Neuronal stem cell (in vitro differentiated cells): ENCODE results near the gene NAT9. TPM values are rescaled to one million over a fixed set of nuclear protein-coding genes. Genes with fewer than 3 reads are reported as not detected.
A peak's percentile ranks its signal among the peaks of the same experiment; 100 is the strongest.

Experiments used
- DNase-seq: peaks from one replicate; pipeline ENCODE4 v3.0.0-alpha.2; 2013; ENCODE audit warnings: low spot score
- H2AFZ ChIP-seq: one replicate; pipeline ENCODE4 v1.6.1; 2013; ENCODE audit warnings: mild to moderate bottlenecking, low read length, inconsistent platforms
- H2AK5ac ChIP-seq: 2 replicates; pipeline ENCODE4 v1.6.1; 2013; ENCODE audit warnings: low read depth, mild to moderate bottlenecking, inconsistent platforms, low read length, moderate library complexity, mixed read lengths
- H2BK120ac ChIP-seq: 2 replicates; pipeline ENCODE4 v1.6.1; 2013; ENCODE audit warnings: low read depth, mild to moderate bottlenecking, inconsistent platforms, low read length, moderate library complexity, mixed read lengths
- H2BK12ac ChIP-seq: one replicate; pipeline ENCODE4 v1.6.1; 2013; ENCODE audit warnings: low read length, inconsistent platforms
- H2BK15ac ChIP-seq: 2 replicates; pipeline ENCODE4 v1.6.1; 2013; ENCODE audit warnings: mild to moderate bottlenecking, low read length, inconsistent platforms, mixed read lengths
- H2BK5ac ChIP-seq: one replicate; pipeline ENCODE4 v1.6.1; 2013; ENCODE audit warnings: inconsistent platforms, mild to moderate bottlenecking, low read length, moderate library complexity
- H3K14ac ChIP-seq: one replicate; pipeline ENCODE4 v1.6.1; 2013; ENCODE audit warnings: low read length, inconsistent platforms
- H3K18ac ChIP-seq: 2 replicates; pipeline ENCODE4 v1.6.1; 2013; ENCODE audit warnings: low read length, inconsistent platforms
- H3K23ac ChIP-seq: 2 replicates; pipeline ENCODE4 v1.6.1; 2013; ENCODE audit warnings: low read depth, mild to moderate bottlenecking, mixed read lengths, low read length, inconsistent platforms; ENCODE audit not compliant: poor library complexity
- H3K27ac ChIP-seq: replicated peaks from 3 replicates; pipeline ENCODE4 v1.5.1; 2013; ENCODE audit warnings: low read length, inconsistent platforms
- H3K27me3 ChIP-seq, 3 experiments: 2 replicates each; pipeline ENCODE4 v1.6.1; 2013; ENCODE audit warnings: low read length in 3 of 3, mild to moderate bottlenecking in 2 of 3, inconsistent platforms in 1 of 3, low read depth in 1 of 3, mixed read lengths in 1 of 3, moderate library complexity in 1 of 3; ENCODE audit not compliant: control insufficient read depth in 3 of 3, insufficient read depth in 3 of 3
- H3K36me3 ChIP-seq, 2 donors: replicated peaks in 1 of 2; 2 replicates each; pipeline ENCODE4 v1.6.1; 2013; ENCODE audit warnings: low read length in 2 of 2; ENCODE audit not compliant: control insufficient read depth in 2 of 2, insufficient read depth in 2 of 2
- H3K4ac ChIP-seq: 2 replicates; pipeline ENCODE4 v1.6.1; 2013; ENCODE audit warnings: inconsistent platforms, mild to moderate bottlenecking, low read length, moderate library complexity
- H3K4me1 ChIP-seq, 2 donors: 1 replicate in 1 of 2; 2 replicates in 1 of 2; pipeline ENCODE4 v1.6.1; 2013; ENCODE audit warnings: low read length in 2 of 2, low read depth in 1 of 2; ENCODE audit not compliant: control insufficient read depth in 2 of 2, insufficient read depth in 1 of 2
- H3K4me2 ChIP-seq: one replicate; pipeline ENCODE4 v1.6.1; 2013; ENCODE audit warnings: mild to moderate bottlenecking, low read length, inconsistent platforms; ENCODE audit not compliant: insufficient read depth, poor library complexity, severe bottlenecking
- H3K4me3 ChIP-seq, 2 donors: 2 replicates each; pipeline ENCODE4 v1.5.1; 2013; ENCODE audit warnings: low read length in 2 of 2, mild to moderate bottlenecking in 2 of 2, inconsistent platforms in 1 of 2, moderate library complexity in 1 of 2
- H3K79me1 ChIP-seq: one replicate; pipeline ENCODE4 v1.6.1; 2013; ENCODE audit warnings: low read depth, mild to moderate bottlenecking, inconsistent platforms, low read length, moderate library complexity
- H3K9ac ChIP-seq: one replicate; pipeline ENCODE4 v1.6.1; 2013; ENCODE audit warnings: mild to moderate bottlenecking, low read depth, low read length, inconsistent platforms; ENCODE audit not compliant: poor library complexity
- H3K9me3 ChIP-seq, 2 donors: replicated peaks in 1 of 2; 2 replicates each; pipeline versions ENCODE3 to v1.6.1; 2013; ENCODE audit warnings: low read length in 2 of 2, mild to moderate bottlenecking in 2 of 2, inconsistent platforms in 1 of 2, low read depth in 1 of 2, mixed read lengths in 1 of 2, moderate library complexity in 1 of 2; ENCODE audit not compliant: control insufficient read depth in 2 of 2, insufficient read depth in 1 of 2
- H4K8ac ChIP-seq: one replicate; pipeline ENCODE4 v1.6.1; 2013; ENCODE audit warnings: low read depth, mild to moderate bottlenecking, inconsistent platforms, low read length, moderate library complexity
- H4K91ac ChIP-seq: one replicate; pipeline ENCODE4 v1.6.1; 2013; ENCODE audit warnings: low read length, low read depth, mild to moderate bottlenecking, inconsistent platforms; ENCODE audit not compliant: poor library complexity
- WGBS, 2 donors: extraction: QIAGEN DNeasy Blood & Tissue Kit; methylation state at CpG; one replicate each; pipeline ENCODE4 v1.1.7; 2013; ENCODE audit warnings: missing lambda C conversion rate in 2 of 2, mixed read lengths in 1 of 2; ENCODE audit not compliant: insufficient read length in 2 of 2, insufficient replicate concordance in 1 of 2; ENCODE audit errors: extremely low coverage in 2 of 2; 5-methylcytosine and 5-hydroxymethylcytosine counted together
- polyA plus RNA-seq, 2 experiments: library from polyadenylated mRNA; stranded (reverse); fragments of 200-250 nt; gene quantifications; one replicate each; pipeline ENCODE4 v1.2.3, GENCODE V29; 2013

The NAT9 gene
- polyA plus RNA-seq (2013, experiment 1 of 2), result 38.7 TPM
- 39.5 TPM for polyA plus RNA-seq (2013, experiment 2 of 2)

- H4K91ac ChIP-seq, result no peak within 1 kb of the TSS
- peak within 1 kb of the TSS; percentile 92 for H3K4me3 ChIP-seq
- H3K4me1 ChIP-seq, result peaks cover 8 to 17% of the 10 kb centered on the region in 2 donors
- peaks cover 0 to 2% of the 10 kb centered on the region in 2 donors for H3K9me3 ChIP-seq
- peak within 1 kb of the TSS; percentile 49 for H2BK5ac ChIP-seq
- no CpG with 5 or more reads among the region's 64 CpGs for WGBS, 2 donors
- H2BK12ac ChIP-seq, result no peak within 1 kb of the TSS
- peak within 1 kb of the TSS; percentile 90 for H2AFZ ChIP-seq
- H3K4me2 ChIP-seq, result peak within 1 kb of the TSS; percentile 91
- H2BK120ac ChIP-seq, result peak within 1 kb of the TSS; percentile 90
- peak within 1 kb of the TSS; percentile 69 for H3K18ac ChIP-seq
- H3K27ac ChIP-seq, result peak within 1 kb of the TSS; percentile 85
- peak; percentile 96 for DNase-seq
- H2AK5ac ChIP-seq, result peak within 1 kb of the TSS; percentile 77
- peak within 1 kb of the TSS; percentile 95 for H3K9ac ChIP-seq
- no peak within 1 kb of the TSS for H4K8ac ChIP-seq
- peaks cover 9% of the 10 kb centered on the region for H3K79me1 ChIP-seq
- peaks cover 30 to 46% of the 10 kb centered on the region in 2 donors for H3K36me3 ChIP-seq
- H3K27me3 ChIP-seq, result no peaks in the 10 kb centered on the region
- H3K23ac ChIP-seq, result peak within 1 kb of the TSS; percentile 87
- no peak within 1 kb of the TSS for H3K14ac ChIP-seq
- H3K4ac ChIP-seq, result no peak within 1 kb of the TSS
- H2BK15ac ChIP-seq, result no peak within 1 kb of the TSS
Measured at GRCh38 chr17:74776044-74776962, at the start of gene NAT9. Gene NAT9, minus strand, starts transcription at chr17:74776345. Its CDS starts 647 bp downstream, at chr17:74775698.

DNA sequence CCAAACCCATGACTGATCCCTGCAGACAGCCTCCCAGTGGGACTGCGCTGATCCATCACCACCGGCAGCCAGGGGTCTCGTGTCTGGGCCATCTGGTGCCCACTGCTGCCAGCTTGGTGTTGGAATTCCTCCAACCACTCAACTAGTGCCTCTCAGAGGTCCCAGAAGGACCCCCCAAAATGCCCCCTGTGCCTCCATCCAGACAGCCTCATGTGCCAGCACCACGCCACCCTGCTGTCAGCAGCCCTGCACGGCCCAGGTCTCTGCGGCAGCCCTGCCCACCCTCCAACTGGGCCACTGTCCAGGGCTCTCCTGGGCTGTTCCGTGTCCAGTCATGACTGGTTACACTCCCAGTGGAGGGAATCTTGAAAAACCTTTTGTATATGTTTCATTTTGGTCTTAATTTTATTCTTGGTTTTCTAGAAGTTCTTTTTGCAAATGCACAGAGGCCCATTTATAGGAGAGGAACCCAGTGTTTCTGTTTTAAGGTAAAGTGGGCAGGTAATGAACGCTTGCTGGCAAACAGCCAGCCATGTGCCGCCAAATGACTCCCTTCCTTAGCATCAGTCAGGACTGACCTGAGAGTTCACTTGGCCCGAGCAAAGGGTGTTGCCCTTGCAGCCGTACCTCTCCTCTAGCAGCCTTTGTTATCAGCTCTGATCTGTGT lies 48.9 kb upstream of the NAT9 start:
- Histone ChIP-seq H3K9ac (peak overlapping the region; percentile 55), H3K79me1 (peaks cover 3% of the 10 kb centered on the region), H3K4me1 (no peaks in the 10 kb centered on the region), H2AFZ (no peak overlapping the region), H3K27ac (no peak overlapping the region), H3K27me3 (no peaks in the 10 kb centered on the region), H2BK120ac (no peak overlapping the region), H3K14ac (no peak overlapping the region), H2BK12ac (peak overlapping the region; percentile 31), H2BK5ac (no peak overlapping the region), H4K91ac (no peak overlapping the region), H3K4me2 (no peak overlapping the region), H3K18ac (no peak overlapping the region), H4K8ac (no peak overlapping the region), H3K9me3 (no peaks in the 10 kb centered on the region), H3K23ac (peak overlapping the region; percentile 80), H3K36me3 (peaks cover 8 to 12% of the 10 kb centered on the region in 2 donors), H3K4ac (no peak overlapping the region), H2BK15ac (no peak overlapping the region), H2AK5ac (no peak overlapping the region), H3K4me3 (no peak overlapping the region)
- WGBS, 2 donors, result no CpG with 5 or more reads among the region's 11 CpGs
- no peak for DNase-seq

DNA sequence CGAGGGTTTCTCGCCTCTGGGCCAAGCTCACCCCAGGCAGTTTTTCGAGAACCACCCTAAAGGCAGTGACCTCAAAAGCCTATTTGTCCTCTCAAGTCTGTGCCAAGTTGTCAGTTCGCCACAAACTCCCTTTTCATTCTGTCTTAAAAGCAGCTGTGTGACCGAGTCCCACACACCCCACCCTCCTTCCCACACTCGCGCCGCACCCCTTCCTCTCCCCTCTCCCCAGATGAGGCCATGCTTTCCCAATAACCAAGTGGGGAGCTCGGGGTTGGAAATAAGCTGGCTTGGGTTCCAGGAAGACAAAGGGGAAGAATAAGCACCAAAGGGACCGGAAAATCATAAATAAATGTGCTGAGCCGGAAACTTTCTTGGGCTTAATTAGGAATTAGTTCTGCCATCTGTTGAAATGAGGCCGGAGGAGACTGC lies 46.8 kb upstream of the NAT9 start:
- H4K91ac ChIP-seq, result no peak overlapping the region
- H3K9ac ChIP-seq, result no peak overlapping the region
- no peak overlapping the region for H2AFZ ChIP-seq
- H3K4ac ChIP-seq, result no peak overlapping the region
- H2BK120ac ChIP-seq, result no peak overlapping the region
- H3K4me3 ChIP-seq, result no peak overlapping the region
- H3K4me1 ChIP-seq, result peaks cover 0 to 2% of the 10 kb centered on the region in 2 donors
- no peak overlapping the region for H2BK15ac ChIP-seq
- H4K8ac ChIP-seq, result no peak overlapping the region
- H3K27me3 ChIP-seq, result no peaks in the 10 kb centered on the region
- DNase-seq, result no peak
- H3K14ac ChIP-seq, result no peak overlapping the region
- no peak overlapping the region for H3K27ac ChIP-seq
- peaks cover 3% of the 10 kb centered on the region for H3K79me1 ChIP-seq
- no CpG with 5 or more reads among the region's 12 CpGs for WGBS, 2 donors
- no peak overlapping the region for H3K18ac ChIP-seq
- peaks cover 0 to 3% of the 10 kb centered on the region in 2 donors for H3K9me3 ChIP-seq
- H2BK5ac ChIP-seq, result no peak overlapping the region
- H2AK5ac ChIP-seq, result no peak overlapping the region
- H3K36me3 ChIP-seq, result peaks cover 12 to 13% of the 10 kb centered on the region in 2 donors
- H3K23ac ChIP-seq, result no peak overlapping the region
- H3K4me2 ChIP-seq, result no peak overlapping the region
- H2BK12ac ChIP-seq, result no peak overlapping the region
